IPS-15b (cell line): ENCODE data around the gene CPLX1.

ENCODE experiments used
- H3K27me3 ChIP-seq: one replicate; pipeline ENCODE4 v1.6.1; 2013; ENCODE audit warnings: low read length; ENCODE audit not compliant: control insufficient read depth, insufficient read depth
- H3K36me3 ChIP-seq: one replicate; pipeline ENCODE4 v1.6.1; 2013; ENCODE audit warnings: low read length; ENCODE audit not compliant: control insufficient read depth, insufficient read depth
- H3K4me1 ChIP-seq: one replicate; pipeline ENCODE4 v1.6.1; 2013; ENCODE audit warnings: mild to moderate bottlenecking, low read length; ENCODE audit not compliant: control insufficient read depth, insufficient read depth
- H3K4me3 ChIP-seq: one replicate; pipeline ENCODE4 v1.5.1; 2013; ENCODE audit warnings: low read depth, low read length
- H3K9ac ChIP-seq: one replicate; pipeline ENCODE4 v1.6.1; 2013; ENCODE audit warnings: low read depth, mild to moderate bottlenecking, low read length
- H3K9me3 ChIP-seq: one replicate; pipeline ENCODE4 v1.6.1; 2013; ENCODE audit warnings: mild to moderate bottlenecking, low read length; ENCODE audit not compliant: control insufficient read depth, insufficient read depth

The CPLX1 gene

GRCh38 chr4:836750-837301 lies 10.9 kb upstream of the CPLX1 start:
- no peak overlapping the region for H3K4me3 ChIP-seq
- no peak overlapping the region for H3K9ac ChIP-seq
- no peaks in the 10 kb centered on the region for H3K27me3 ChIP-seq
- no peaks in the 10 kb centered on the region for H3K4me1 ChIP-seq
- no peaks in the 10 kb centered on the region for H3K36me3 ChIP-seq
- peaks cover 4% of the 10 kb centered on the region for H3K9me3 ChIP-seq

- Histone ChIP-seq H3K9ac (no peak overlapping the region), H3K4me1 (no peaks in the 10 kb centered on the region), H3K27me3 (no peaks in the 10 kb centered on the region), H3K9me3 (peaks cover 4% of the 10 kb centered on the region), H3K36me3 (no peaks in the 10 kb centered on the region), H3K4me3 (no peak overlapping the region)
Observed at GRCh38 chr4:836003-836511, 10.1 kb upstream of the CPLX1 start.

GRCh38 chr4:835148-836002 lies 9.4 kb upstream of the CPLX1 start:
- no peak overlapping the region for H3K9ac ChIP-seq
- H3K4me1 ChIP-seq = no peaks in the 10 kb centered on the region
- no peaks in the 10 kb centered on the region for H3K27me3 ChIP-seq
- H3K4me3 ChIP-seq = no peak overlapping the region
- H3K9me3 ChIP-seq = peaks cover 4% of the 10 kb centered on the region
- no peaks in the 10 kb centered on the region for H3K36me3 ChIP-seq

GRCh38 chr4:834368-835147 lies 8.6 kb upstream of the CPLX1 start:
- no peaks in the 10 kb centered on the region for H3K27me3 ChIP-seq
- no peak overlapping the region for H3K4me3 ChIP-seq
- no peaks in the 10 kb centered on the region for H3K36me3 ChIP-seq
- H3K9me3 ChIP-seq = peaks cover 4% of the 10 kb centered on the region
- H3K9ac ChIP-seq = no peak overlapping the region
- H3K4me1 ChIP-seq = no peaks in the 10 kb centered on the region

- H3K36me3 ChIP-seq = no peaks in the 10 kb centered on the region
- peaks cover 4% of the 10 kb centered on the region for H3K9me3 ChIP-seq
- H3K4me1 ChIP-seq = no peaks in the 10 kb centered on the region
- no peaks in the 10 kb centered on the region for H3K27me3 ChIP-seq
- no peak overlapping the region for H3K9ac ChIP-seq
- H3K4me3 ChIP-seq = no peak overlapping the region
Observed at GRCh38 chr4:833731-834367, 7.9 kb upstream of the CPLX1 start.

GRCh38 chr4:833156-833555 lies 7.2 kb upstream of the CPLX1 start:
- Histone ChIP-seq H3K4me3 (no peak overlapping the region), H3K27me3 (peaks cover 2% of the 10 kb centered on the region), H3K9me3 (peaks cover 4% of the 10 kb centered on the region), H3K4me1 (no peaks in the 10 kb centered on the region), H3K9ac (no peak overlapping the region), H3K36me3 (no peaks in the 10 kb centered on the region)

GRCh38 chr4:832536-832935 lies 6.6 kb upstream of the CPLX1 start:
- no peak overlapping the region for H3K9ac ChIP-seq

GRCh38 chr4:832108-832507 lies 6.2 kb upstream of the CPLX1 start:
- H3K9me3 ChIP-seq = no peaks in the 10 kb centered on the region
- no peaks in the 10 kb centered on the region for H3K36me3 ChIP-seq
- H3K4me3 ChIP-seq = no peak overlapping the region
- H3K9ac ChIP-seq = no peak overlapping the region
- peaks cover 12% of the 10 kb centered on the region for H3K27me3 ChIP-seq
- H3K4me1 ChIP-seq = no peaks in the 10 kb centered on the region

More at GRCh38 chr4:832536-832935, 6.6 kb upstream of the CPLX1 start:
- H3K4me1 ChIP-seq = no peaks in the 10 kb centered on the region
- H3K4me3 ChIP-seq = no peak overlapping the region
- peaks cover 8% of the 10 kb centered on the region for H3K27me3 ChIP-seq
- no peaks in the 10 kb centered on the region for H3K36me3 ChIP-seq
- H3K9me3 ChIP-seq = no peaks in the 10 kb centered on the region

- Histone ChIP-seq H3K4me1 (no peaks in the 10 kb centered on the region), H3K27me3 (peaks cover 12% of the 10 kb centered on the region), H3K36me3 (no peaks in the 10 kb centered on the region)
Observed at GRCh38 chr4:831483-831805, 5.5 kb upstream of the CPLX1 start.

GRCh38 chr4:830601-831482 lies 4.9 kb upstream of the CPLX1 start:
- H3K9ac ChIP-seq = no peak overlapping the region
- H3K9me3 ChIP-seq = no peaks in the 10 kb centered on the region
- H3K27me3 ChIP-seq = peaks cover 12% of the 10 kb centered on the region
- H3K36me3 ChIP-seq = no peaks in the 10 kb centered on the region
- H3K4me3 ChIP-seq = no peak overlapping the region
- no peaks in the 10 kb centered on the region for H3K4me1 ChIP-seq

More at GRCh38 chr4:831483-831805, 5.5 kb upstream of the CPLX1 start:
- Histone ChIP-seq H3K4me3 (no peak overlapping the region), H3K9me3 (no peaks in the 10 kb centered on the region), H3K9ac (no peak overlapping the region)
